ENCODE results near the gene KLRC3.
"Not testable (repeated sequence)": the region's sequence is repeated elsewhere in the genome, so short reads cannot be mapped to it uniquely, and the experiment has no call there.

The KLRC3 gene

DNA sequence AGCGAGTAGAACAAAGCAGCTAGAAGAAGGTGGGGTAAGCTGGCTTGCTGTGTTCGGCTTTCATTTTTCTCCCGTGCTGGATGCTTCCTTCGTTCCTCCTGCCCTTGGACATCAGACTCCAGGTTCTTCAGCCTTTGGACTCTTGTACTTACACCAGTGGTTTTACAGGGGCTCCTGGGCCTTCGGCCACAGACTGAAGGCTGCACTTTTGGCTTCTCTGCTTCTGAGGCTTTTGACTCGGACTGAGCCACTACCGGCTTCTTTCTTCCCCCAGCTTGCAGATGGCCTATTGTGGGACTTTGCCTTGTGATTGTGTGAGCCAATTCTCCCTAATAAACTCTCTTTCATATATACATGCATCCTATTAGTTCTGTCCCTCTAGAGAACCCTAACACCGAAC is 5.5 kb upstream of the KLRC3 start:
- DNase-seq; H3K27ac ChIP-seq (ENCODE audit: low read length); H2AFZ ChIP-seq (ENCODE audit: low read depth, low read length); H3K4me2 ChIP-seq (ENCODE audit: insufficient read depth, low read length); H3K9ac ChIP-seq (ENCODE audit: low read depth, low read length); H3K4me1 ChIP-seq (ENCODE audit: insufficient read depth, low read length); H3K36me3 ChIP-seq (ENCODE audit: insufficient read depth, low read length); H3K9me3 ChIP-seq (ENCODE audit: insufficient read depth, low read length, severe bottlenecking); H3K27me3 ChIP-seq (ENCODE audit: insufficient read depth, low read length, poor library complexity); H3K4me3 ChIP-seq (ENCODE audit: low read depth in 1 of 2, low read length in 2 of 2); H4K20me1 ChIP-seq (ENCODE audit: insufficient read depth, low read length); H3K79me2 ChIP-seq (ENCODE audit: insufficient read depth, low read length); ATAC-seq (ENCODE audit: insufficient read depth, low read depth): not testable (repeated sequence)

DNA sequence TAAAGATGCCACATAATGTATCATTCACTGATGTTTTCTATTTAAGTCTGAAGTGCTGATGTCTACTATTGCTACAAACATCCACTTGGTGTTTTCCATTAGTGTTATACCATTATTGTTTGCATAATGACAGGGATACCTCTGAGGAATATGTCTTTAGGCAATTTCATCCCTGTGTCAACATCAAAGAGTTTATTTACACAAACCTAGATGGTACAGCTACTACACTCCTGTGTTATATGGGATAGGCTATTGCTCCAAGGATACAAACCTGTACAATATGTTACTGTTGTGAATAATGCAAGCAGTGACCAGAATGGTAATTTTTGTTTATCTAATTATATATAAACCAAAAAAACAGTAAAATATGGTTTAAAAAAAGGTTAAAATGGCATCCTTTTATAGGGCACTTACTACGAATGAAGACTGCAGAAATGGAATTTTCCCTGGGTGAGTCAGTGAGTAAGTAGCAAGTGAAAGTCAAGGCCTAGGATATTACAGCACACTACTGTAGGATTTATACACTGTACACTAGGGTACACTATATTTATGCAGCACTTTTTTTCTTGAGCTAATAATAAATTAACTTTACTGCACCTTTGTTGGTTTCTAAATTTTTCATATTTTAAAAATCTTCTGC is 4.0 kb upstream of the KLRC3 start:
- not testable (repeated sequence) for H3K79me2 ChIP-seq (ENCODE audit: insufficient read depth, low read length); H3K4me2 ChIP-seq (ENCODE audit: insufficient read depth, low read length); ATAC-seq (ENCODE audit: insufficient read depth, low read depth); H3K9ac ChIP-seq (ENCODE audit: low read depth, low read length); H4K20me1 ChIP-seq (ENCODE audit: insufficient read depth, low read length); H3K27ac ChIP-seq (ENCODE audit: low read length); DNase-seq; H2AFZ ChIP-seq (ENCODE audit: low read depth, low read length); H3K27me3 ChIP-seq (ENCODE audit: insufficient read depth, low read length, poor library complexity); H3K4me3 ChIP-seq (ENCODE audit: low read depth in 1 of 2, low read length in 2 of 2); H3K36me3 ChIP-seq (ENCODE audit: insufficient read depth, low read length); H3K4me1 ChIP-seq (ENCODE audit: insufficient read depth, low read length); H3K9me3 ChIP-seq (ENCODE audit: insufficient read depth, low read length, severe bottlenecking)

DNA sequence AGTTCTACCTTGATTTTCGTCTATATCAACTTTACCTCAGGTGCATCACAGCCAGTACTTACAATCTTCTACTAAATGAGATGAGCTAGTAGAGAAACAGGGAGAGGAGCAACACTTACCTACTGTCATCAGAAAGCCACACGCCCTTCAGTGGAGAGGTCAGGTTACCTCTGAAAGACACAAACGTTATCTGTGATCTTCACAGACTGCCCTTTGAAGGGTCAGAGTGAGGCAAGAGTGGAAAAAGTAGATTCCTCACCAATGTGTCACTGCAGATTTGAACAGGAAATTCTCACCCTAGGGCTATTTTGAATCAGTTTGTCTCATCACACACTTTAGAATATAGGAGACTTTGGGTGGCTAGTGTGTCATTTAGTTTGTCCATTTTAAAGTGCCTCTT is 1.8 kb upstream of the KLRC3 start:
- H3K79me2 ChIP-seq (ENCODE audit: insufficient read depth, low read length); H3K4me3 ChIP-seq (ENCODE audit: low read depth in 1 of 2, low read length in 2 of 2); H3K9me3 ChIP-seq (ENCODE audit: insufficient read depth, low read length, severe bottlenecking); ATAC-seq (ENCODE audit: insufficient read depth, low read depth); H3K9ac ChIP-seq (ENCODE audit: low read depth, low read length); DNase-seq; H3K27me3 ChIP-seq (ENCODE audit: insufficient read depth, low read length, poor library complexity); H3K36me3 ChIP-seq (ENCODE audit: insufficient read depth, low read length); H3K27ac ChIP-seq (ENCODE audit: low read length); H3K4me1 ChIP-seq (ENCODE audit: insufficient read depth, low read length); H2AFZ ChIP-seq (ENCODE audit: low read depth, low read length); H4K20me1 ChIP-seq (ENCODE audit: insufficient read depth, low read length); H3K4me2 ChIP-seq (ENCODE audit: insufficient read depth, low read length): not testable (repeated sequence)

DNA sequence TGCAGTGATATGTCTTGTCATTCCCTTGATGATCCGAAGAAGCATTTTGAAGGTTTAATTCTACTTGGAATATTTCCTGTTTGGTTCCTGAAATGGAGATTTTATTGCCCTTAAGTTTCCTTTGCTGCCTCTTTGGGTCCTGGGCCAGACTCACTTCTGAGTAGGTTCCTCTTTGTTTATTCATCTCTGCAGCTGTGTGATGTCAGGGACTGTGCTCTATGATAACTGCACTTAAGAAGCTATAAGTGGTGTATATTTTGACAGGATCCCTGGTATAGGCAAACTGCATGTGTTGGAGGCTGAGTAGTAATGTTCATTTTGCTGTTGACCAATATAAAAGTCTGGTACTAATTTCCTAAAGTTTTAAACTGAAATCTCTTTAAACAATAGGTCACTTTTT is 11.0 kb downstream of the KLRC3 start, which contains the start of gene KLRC4:
KLRC4 (minus strand) TSS at position 366 of the 400 bp plus-strand sequence; CDS start at position 184, 182 bp downstream.
- H3K4me1 ChIP-seq (ENCODE audit: insufficient read depth, low read length): no peaks in the 10 kb centered on the region
- H2AFZ ChIP-seq (ENCODE audit: low read depth, low read length): no peak within 1 kb of the TSS
- H4K20me1 ChIP-seq (ENCODE audit: insufficient read depth, low read length): no peaks in the 10 kb centered on the region
- no peak for TF ChIP-seq EZH2 (IDR thresholded peaks at IDR 0.05; ENCODE audit: borderline replicate concordance, low read depth, low read length, severe bottlenecking)
- TF ChIP-seq, protein P1, sequence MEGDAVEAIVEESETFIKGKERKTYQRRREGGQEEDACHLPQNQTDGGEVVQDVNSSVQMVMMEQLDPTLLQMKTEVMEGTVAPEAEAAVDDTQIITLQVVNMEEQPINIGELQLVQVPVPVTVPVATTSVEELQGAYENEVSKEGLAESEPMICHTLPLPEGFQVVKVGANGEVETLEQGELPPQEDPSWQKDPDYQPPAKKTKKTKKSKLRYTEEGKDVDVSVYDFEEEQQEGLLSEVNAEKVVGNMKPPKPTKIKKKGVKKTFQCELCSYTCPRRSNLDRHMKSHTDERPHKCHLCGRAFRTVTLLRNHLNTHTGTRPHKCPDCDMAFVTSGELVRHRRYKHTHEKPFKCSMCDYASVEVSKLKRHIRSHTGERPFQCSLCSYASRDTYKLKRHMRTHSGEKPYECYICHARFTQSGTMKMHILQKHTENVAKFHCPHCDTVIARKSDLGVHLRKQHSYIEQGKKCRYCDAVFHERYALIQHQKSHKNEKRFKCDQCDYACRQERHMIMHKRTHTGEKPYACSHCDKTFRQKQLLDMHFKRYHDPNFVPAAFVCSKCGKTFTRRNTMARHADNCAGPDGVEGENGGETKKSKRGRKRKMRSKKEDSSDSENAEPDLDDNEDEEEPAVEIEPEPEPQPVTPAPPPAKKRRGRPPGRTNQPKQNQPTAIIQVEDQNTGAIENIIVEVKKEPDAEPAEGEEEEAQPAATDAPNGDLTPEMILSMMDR (IDR thresholded peaks at IDR 0.05; ENCODE audit: borderline replicate concordance, extremely low read depth, low read length, poor library complexity, severe bottlenecking): no peak
- H3K27ac ChIP-seq (ENCODE audit: low read length): no peak within 1 kb of the TSS
- ATAC-seq (ENCODE audit: insufficient read depth, low read depth) (no peak), DNase-seq (no peak)
- no peaks in the 10 kb centered on the region for H3K79me2 ChIP-seq (ENCODE audit: insufficient read depth, low read length)
- H3K4me2 ChIP-seq (ENCODE audit: insufficient read depth, low read length): no peak within 1 kb of the TSS
- H3K9ac ChIP-seq (ENCODE audit: low read depth, low read length): no peak within 1 kb of the TSS
- H3K4me3 ChIP-seq (ENCODE audit: low read depth in 1 of 2, low read length in 2 of 2): no peak within 1 kb of the TSS
- H3K27me3 ChIP-seq (ENCODE audit: insufficient read depth, low read length, poor library complexity): no peaks in the 10 kb centered on the region
- no peaks in the 10 kb centered on the region for H3K9me3 ChIP-seq (ENCODE audit: insufficient read depth, low read length, severe bottlenecking)
- H3K36me3 ChIP-seq (ENCODE audit: insufficient read depth, low read length): no peaks in the 10 kb centered on the region

DNA sequence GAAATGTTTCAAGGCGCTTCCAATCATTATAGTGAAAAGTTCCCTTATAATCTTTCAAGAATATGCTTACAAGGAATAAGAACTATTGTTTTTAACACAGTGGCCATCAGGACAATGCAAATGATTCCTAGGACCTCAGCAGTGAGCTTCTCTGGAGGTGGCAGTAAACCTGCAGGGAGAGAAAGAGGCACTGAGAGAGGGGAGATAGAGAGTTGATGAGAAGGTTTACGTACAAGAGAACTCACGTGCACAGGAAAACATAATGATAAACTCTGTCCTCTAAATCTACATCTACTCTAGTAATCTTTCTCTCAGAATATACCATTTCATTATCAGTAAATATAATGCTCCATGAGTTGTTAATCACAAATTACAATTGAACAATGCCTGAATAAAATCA is 11.6 kb downstream of the KLRC3 start:
- H3K9me3 ChIP-seq (ENCODE audit: insufficient read depth, low read length, severe bottlenecking): no peaks in the 10 kb centered on the region
- no peak overlapping the region for H2AFZ ChIP-seq (ENCODE audit: low read depth, low read length)
- no peak overlapping the region for H3K4me3 ChIP-seq (ENCODE audit: low read depth in 1 of 2, low read length in 2 of 2)
- no peaks in the 10 kb centered on the region for H3K36me3 ChIP-seq (ENCODE audit: insufficient read depth, low read length)
- H3K4me1 ChIP-seq (ENCODE audit: insufficient read depth, low read length): no peaks in the 10 kb centered on the region
- H3K9ac ChIP-seq (ENCODE audit: low read depth, low read length): no peak overlapping the region
- no peaks in the 10 kb centered on the region for H3K27me3 ChIP-seq (ENCODE audit: insufficient read depth, low read length, poor library complexity)
- H3K79me2 ChIP-seq (ENCODE audit: insufficient read depth, low read length): no peaks in the 10 kb centered on the region
- no peak overlapping the region for H3K4me2 ChIP-seq (ENCODE audit: insufficient read depth, low read length)
- no peaks in the 10 kb centered on the region for H4K20me1 ChIP-seq (ENCODE audit: insufficient read depth, low read length)
- H3K27ac ChIP-seq (ENCODE audit: low read length): no peak overlapping the region
- DNase-seq (no peak), ATAC-seq (ENCODE audit: insufficient read depth, low read depth) (no peak)
- TF ChIP-seq, protein P1 (IDR thresholded peaks at IDR 0.05; ENCODE audit: borderline replicate concordance, extremely low read depth, low read length, poor library complexity, severe bottlenecking): no peak
- TF ChIP-seq EZH2 (IDR thresholded peaks at IDR 0.05; ENCODE audit: borderline replicate concordance, low read depth, low read length, severe bottlenecking): no peak
